Cardiac fibroblast (primary cell): ENCODE measurements around the gene OGG1.

Source experiments
- DNase-seq, 2 donors: peaks; one replicate each; pipeline versions ENCODE4 v3.0.0 to v3.0.0-alpha.2; 2010; ENCODE audit warnings: low read depth in 2 of 2
- H3K4me3 ChIP-seq, 2 donors: replicated peaks in 1 of 2; 1 replicate in 1 of 2; 2 replicates in 1 of 2; pipeline ENCODE4 v1.5.1; 2011; ENCODE audit warnings: low read depth in 2 of 2, low read length in 2 of 2, mild to moderate bottlenecking in 2 of 2, moderate library complexity in 1 of 2
- CTCF ChIP-seq: IDR thresholded peaks from one replicate; pipeline ENCODE4 v1.5.1; 2011; ENCODE audit warnings: low read depth, mild to moderate bottlenecking, low read length, inconsistent platforms

OGG1 gene

DNA sequence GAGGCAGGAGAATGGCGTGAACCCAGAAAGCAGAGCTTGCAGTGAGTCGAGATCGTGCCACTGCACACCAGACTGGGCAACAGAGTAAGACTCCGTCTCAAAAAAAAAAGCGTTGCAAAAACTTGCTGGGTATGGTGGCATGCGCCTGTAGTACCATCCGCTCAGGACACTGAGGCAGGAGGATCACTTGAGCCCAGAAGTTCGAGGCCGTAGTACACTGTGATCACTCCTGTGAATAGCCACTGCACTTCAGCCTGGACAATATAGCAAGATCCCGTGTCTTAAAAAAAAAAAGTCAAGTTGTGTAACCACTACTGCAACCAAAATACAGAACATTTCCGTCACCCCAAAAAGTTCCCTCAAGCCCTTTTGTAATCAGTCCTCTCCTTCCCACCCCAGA lies 44.6 kb downstream of the OGG1 start:
- peak overlapping the region in 1 of 2 donors; percentile 75 for H3K4me3 ChIP-seq
- no peak for DNase-seq

GRCh38 chr3:9795207-9795606 lies 45.5 kb downstream of the OGG1 start:
- no peak overlapping the region for H3K4me3 ChIP-seq
- DNase-seq, result no peak
- no peak for TF ChIP-seq CTCF

More for the DNA sequence above, 44.6 kb downstream of the OGG1 start:
- no peak for TF ChIP-seq CTCF

GRCh38 chr3:9797196-9797945 lies 47.6 kb downstream of the OGG1 start:
- peak in 1 of 2 donors; percentile 26 for DNase-seq
- TF ChIP-seq CTCF, result no peak
- no peak overlapping the region for H3K4me3 ChIP-seq

DNA sequence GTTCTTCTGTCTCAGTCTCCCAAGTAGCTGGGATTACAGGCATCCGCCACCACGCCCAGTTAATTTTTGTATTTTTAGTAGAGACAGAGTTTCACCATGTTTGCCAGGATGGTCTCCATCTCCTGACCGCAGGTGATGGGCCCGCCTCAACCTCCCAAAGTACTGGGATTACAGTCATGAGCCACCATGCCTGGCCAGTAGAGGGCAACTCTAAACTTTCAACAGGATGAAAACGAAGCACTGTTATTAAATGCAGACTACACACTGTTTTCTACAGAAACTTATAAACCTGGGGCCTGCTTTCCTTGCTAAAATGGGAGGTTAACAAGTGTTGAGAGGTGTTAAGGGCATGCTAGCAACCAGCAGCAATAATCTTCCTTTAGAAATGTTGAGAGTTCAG lies 50.8 kb downstream of the OGG1 start:
- DNase-seq, result no peak
- no peak overlapping the region for H3K4me3 ChIP-seq
- peak; percentile 25 for TF ChIP-seq CTCF

DNA sequence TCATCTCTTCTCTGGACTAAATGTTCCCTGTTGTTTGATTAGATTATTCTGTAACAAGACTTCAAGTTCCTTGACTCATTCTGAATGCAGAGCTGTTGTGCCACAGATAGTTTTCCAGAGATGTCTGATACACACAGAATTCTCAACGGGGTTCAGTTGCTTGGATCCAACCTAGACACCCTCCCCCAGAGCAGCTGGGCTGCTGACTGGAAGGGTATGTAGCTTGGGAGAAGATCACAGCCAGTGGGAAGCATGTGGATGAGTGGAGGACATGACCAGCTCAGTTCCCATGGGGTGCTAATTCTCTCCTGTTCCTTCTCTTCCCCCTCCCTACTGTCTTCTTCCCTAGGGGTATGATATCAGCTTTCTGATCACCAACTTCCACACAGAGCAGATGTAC lies 53.7 kb downstream of the OGG1 start:
- no peak overlapping the region for H3K4me3 ChIP-seq
- DNase-seq, result no peak
- no peak for TF ChIP-seq CTCF

DNA sequence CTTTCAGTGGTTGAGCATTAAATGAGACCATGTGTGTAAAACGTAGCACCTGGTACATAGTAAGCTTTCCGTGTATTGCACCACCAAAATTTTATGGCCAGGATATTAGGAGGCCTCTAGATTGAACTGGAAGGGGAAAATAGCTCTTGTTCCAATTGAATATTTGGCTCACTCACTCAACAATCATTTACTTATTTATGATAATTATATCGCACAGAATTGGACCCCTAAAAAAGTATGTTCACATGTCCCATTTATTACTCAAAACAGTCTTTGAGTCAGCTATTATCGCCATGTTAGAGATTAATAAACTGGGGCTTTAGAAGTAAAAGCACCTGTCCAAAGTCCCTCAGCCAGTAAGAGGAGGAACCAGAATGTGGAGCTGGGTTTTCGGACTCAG lies 55.2 kb downstream of the OGG1 start:
- H3K4me3 ChIP-seq, result no peak overlapping the region
- DNase-seq, result no peak
- TF ChIP-seq CTCF, result no peak

- no peak for TF ChIP-seq CTCF
- no peak overlapping the region for H3K4me3 ChIP-seq
- no peak for DNase-seq
Measured at GRCh38 chr3:9806137-9806536, 56.4 kb downstream of the OGG1 start.
